SK-N-SH treated with all-trans-retinoic acid at 6 μM for 48 hours (cell line): ENCODE measurements around the gene FRMD4A.

Source experiments
- ATAC-seq: fragments of 200-7000 bp; cut with Tn5 transposase; 3 replicates; pipeline ENCODE4 v1.9.1; 2020; ENCODE audit warnings: mild to moderate bottlenecking, moderate library complexity
- ARNTL ChIP-seq: fragments of 450-650 bp; formaldehyde crosslinking; IDR thresholded peaks from 2 replicates; pipeline ENCODE4 v1.5.0; 2020; ENCODE audit warnings: low read depth, mild to moderate bottlenecking, moderate library complexity, borderline replicate concordance
- CSDC2 ChIP-seq: fragments of 250-450 bp; sonication (Bioruptor Pico); IDR thresholded peaks from 2 replicates; pipeline ENCODE4 v1.5.0; 2020; ENCODE audit warnings: mild to moderate bottlenecking, moderate library complexity
- ESRRG ChIP-seq: fragments of 250-450 bp; sonication (Bioruptor Pico); IDR thresholded peaks from 2 replicates; pipeline ENCODE4 v1.6.1; 2021; ENCODE audit warnings: mild to moderate bottlenecking
- ISL1 ChIP-seq: fragments of 250-450 bp; sonication (Bioruptor Pico); IDR thresholded peaks from 2 replicates; pipeline ENCODE4 v2.1.2; 2022; ENCODE audit warnings: mild to moderate bottlenecking, moderate library complexity
- PATZ1 ChIP-seq: fragments of 250-450 bp; sonication (Bioruptor Pico); IDR thresholded peaks from 2 replicates; pipeline ENCODE4 v1.8.0; 2020; ENCODE audit warnings: mild to moderate bottlenecking, moderate library complexity, borderline replicate concordance
- POU6F1 ChIP-seq: fragments of 250-450 bp; sonication (Bioruptor Pico); IDR thresholded peaks from 2 replicates; pipeline ENCODE4 v1.8.0; 2021; ENCODE audit warnings: low read depth, mild to moderate bottlenecking, moderate library complexity, borderline replicate concordance
- PPARA ChIP-seq: fragments of 250-450 bp; sonication (Bioruptor Pico); IDR thresholded peaks from 2 replicates; pipeline ENCODE4 v1.5.0; 2020; ENCODE audit warnings: mild to moderate bottlenecking, borderline replicate concordance
- RARB ChIP-seq: fragments of 250-450 bp; sonication (Bioruptor Pico); IDR thresholded peaks from 2 replicates; pipeline ENCODE4 v1.8.0; 2021; ENCODE audit warnings: mild to moderate bottlenecking, moderate library complexity
- SNAI2 ChIP-seq: fragments of 250-450 bp; sonication (Bioruptor Pico); IDR thresholded peaks from 2 replicates; pipeline ENCODE4 v1.5.0; 2020; ENCODE audit warnings: mild to moderate bottlenecking, moderate library complexity
- TOX ChIP-seq: fragments of 250-450 bp; sonication (Bioruptor Pico); IDR thresholded peaks from 2 replicates; pipeline ENCODE4 v1.8.0; 2021; ENCODE audit warnings: mild to moderate bottlenecking, moderate library complexity, borderline replicate concordance
- ZC3H10 ChIP-seq: fragments of 250-450 bp; sonication (Bioruptor Pico); IDR thresholded peaks from 2 replicates; pipeline ENCODE4 v1.5.1; 2021; ENCODE audit warnings: mild to moderate bottlenecking, moderate library complexity
- ZFP3 ChIP-seq: fragments of 250-450 bp; sonication (Bioruptor Pico); IDR thresholded peaks from 2 replicates; pipeline ENCODE4 v1.5.0; 2020; ENCODE audit warnings: mild to moderate bottlenecking, moderate library complexity
- ZFP30 ChIP-seq: fragments of 450-650 bp; formaldehyde crosslinking; IDR thresholded peaks from 2 replicates; pipeline ENCODE4 v1.5.0; 2022; ENCODE audit warnings: mild to moderate bottlenecking, moderate library complexity
- ZNF70 ChIP-seq: fragments of 450-650 bp; formaldehyde crosslinking; IDR thresholded peaks from 2 replicates; pipeline ENCODE4 v1.5.0; 2020; ENCODE audit warnings: mild to moderate bottlenecking, moderate library complexity
- ZNF8 ChIP-seq: fragments of 450-650 bp; formaldehyde crosslinking; IDR thresholded peaks from 2 replicates; pipeline ENCODE4 v1.5.0; 2020; ENCODE audit warnings: mild to moderate bottlenecking, moderate library complexity
- TF ChIP-seq, protein P1 (sequence below): fragments of 250-450 bp; sonication (Bioruptor Pico); IDR thresholded peaks from 2 replicates; pipeline ENCODE4 v1.5.1; 2021; ENCODE audit warnings: mild to moderate bottlenecking, moderate library complexity
- TF ChIP-seq, protein P2 (sequence below): fragments of 250-450 bp; sonication (Bioruptor Pico); IDR thresholded peaks from 2 replicates; pipeline ENCODE4 v1.5.1; 2020; ENCODE audit warnings: low read depth, mild to moderate bottlenecking, moderate library complexity

FRMD4A gene

GRCh38 chr10:14265709-14266108 is 65.0 kb downstream of the FRMD4A start (continued):
- TF ChIP-seq POU6F1 (no peak), ARNTL (CRISPR knock-in tag) (no peak), ZFP30 (CRISPR knock-in tag) (no peak), ESRRG (CRISPR knock-in tag) (no peak), CSDC2 (no peak), ZFP3 (no peak), ZNF70 (CRISPR knock-in tag) (no peak)
- TF ChIP-seq, all 23 proteins: peak for 0

- TF ChIP-seq, protein P1, sequence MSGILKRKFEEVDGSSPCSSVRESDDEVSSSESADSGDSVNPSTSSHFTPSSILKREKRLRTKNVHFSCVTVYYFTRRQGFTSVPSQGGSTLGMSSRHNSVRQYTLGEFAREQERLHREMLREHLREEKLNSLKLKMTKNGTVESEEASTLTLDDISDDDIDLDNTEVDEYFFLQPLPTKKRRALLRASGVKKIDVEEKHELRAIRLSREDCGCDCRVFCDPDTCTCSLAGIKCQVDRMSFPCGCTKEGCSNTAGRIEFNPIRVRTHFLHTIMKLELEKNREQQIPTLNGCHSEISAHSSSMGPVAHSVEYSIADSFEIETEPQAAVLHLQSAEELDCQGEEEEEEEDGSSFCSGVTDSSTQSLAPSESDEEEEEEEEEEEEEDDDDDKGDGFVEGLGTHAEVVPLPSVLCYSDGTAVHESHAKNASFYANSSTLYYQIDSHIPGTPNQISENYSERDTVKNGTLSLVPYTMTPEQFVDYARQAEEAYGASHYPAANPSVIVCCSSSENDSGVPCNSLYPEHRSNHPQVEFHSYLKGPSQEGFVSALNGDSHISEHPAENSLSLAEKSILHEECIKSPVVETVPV (CRISPR knock-in tag): no peak
- TF ChIP-seq ZNF8 (CRISPR knock-in tag): no peak
- TF ChIP-seq SNAI2 (CRISPR knock-in tag): no peak
- TF ChIP-seq POU6F1: no peak
- no peak for TF ChIP-seq PATZ1 (CRISPR knock-in tag)
- TF ChIP-seq ZC3H10: no peak
- TF ChIP-seq PPARA (CRISPR knock-in tag): no peak
- no peak for TF ChIP-seq RARB (CRISPR knock-in tag)
- no peak for ATAC-seq
These were observed 67.8 kb downstream of the FRMD4A start for GRCh38 chr10:14262836-14263425.

GRCh38 chr10:14261336-14261735 is 69.4 kb downstream of the FRMD4A start:
- no peak for ATAC-seq
- TF ChIP-seq SNAI2 (CRISPR knock-in tag): no peak
- TF ChIP-seq CSDC2: no peak
- TF ChIP-seq PPARA (CRISPR knock-in tag): no peak
- TF ChIP-seq, protein P2, sequence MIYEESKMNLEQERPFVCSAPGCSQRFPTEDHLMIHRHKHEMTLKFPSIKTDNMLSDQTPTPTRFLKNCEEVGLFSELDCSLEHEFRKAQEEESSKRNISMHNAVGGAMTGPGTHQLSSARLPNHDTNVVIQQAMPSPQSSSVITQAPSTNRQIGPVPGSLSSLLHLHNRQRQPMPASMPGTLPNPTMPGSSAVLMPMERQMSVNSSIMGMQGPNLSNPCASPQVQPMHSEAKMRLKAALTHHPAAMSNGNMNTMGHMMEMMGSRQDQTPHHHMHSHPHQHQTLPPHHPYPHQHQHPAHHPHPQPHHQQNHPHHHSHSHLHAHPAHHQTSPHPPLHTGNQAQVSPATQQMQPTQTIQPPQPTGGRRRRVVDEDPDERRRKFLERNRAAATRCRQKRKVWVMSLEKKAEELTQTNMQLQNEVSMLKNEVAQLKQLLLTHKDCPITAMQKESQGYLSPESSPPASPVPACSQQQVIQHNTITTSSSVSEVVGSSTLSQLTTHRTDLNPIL: no peak
- no peak for TF ChIP-seq ZNF70 (CRISPR knock-in tag)
- TF ChIP-seq ZC3H10: no peak
- TF ChIP-seq, protein P1 (CRISPR knock-in tag): no peak
- no peak for TF ChIP-seq PATZ1 (CRISPR knock-in tag)
- TF ChIP-seq ZNF8 (CRISPR knock-in tag): no peak
- no peak for TF ChIP-seq RARB (CRISPR knock-in tag)
- no peak for TF ChIP-seq TOX (CRISPR knock-in tag)
- no peak for TF ChIP-seq ISL1
